ENCODE data around the gene COMMD4. TPM values are rescaled to one million over a fixed set of nuclear protein-coding genes. Genes with fewer than 3 reads are reported as not detected.
"Not testable (repeated sequence)": the region's sequence is repeated elsewhere in the genome, so short reads cannot be mapped to it uniquely, and the experiment has no call there.

COMMD4 gene
- total RNA-seq, 1 donor from 2014 or later, result 31.1 TPM

DNA sequence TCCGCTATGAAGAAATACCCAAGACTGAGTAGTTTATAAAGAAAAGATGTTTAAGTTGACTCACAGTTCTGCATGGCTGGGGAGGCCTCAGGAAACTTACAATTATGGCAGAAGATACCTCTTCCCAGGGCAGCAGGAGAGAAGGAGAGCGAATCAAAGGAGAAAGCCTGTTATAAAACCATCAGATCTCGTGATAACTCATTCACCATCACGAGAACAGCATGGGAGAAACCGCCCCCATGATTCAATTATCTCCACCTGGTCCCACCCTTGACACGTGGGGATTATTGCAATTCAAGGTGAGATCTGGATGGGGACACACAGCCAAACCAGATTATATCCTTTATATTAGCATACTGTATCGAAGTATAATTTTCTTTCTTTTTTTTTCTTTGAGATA, 3.8 kb upstream of the COMMD4 start:
- DNase-seq, result not testable (repeated sequence)

DNA sequence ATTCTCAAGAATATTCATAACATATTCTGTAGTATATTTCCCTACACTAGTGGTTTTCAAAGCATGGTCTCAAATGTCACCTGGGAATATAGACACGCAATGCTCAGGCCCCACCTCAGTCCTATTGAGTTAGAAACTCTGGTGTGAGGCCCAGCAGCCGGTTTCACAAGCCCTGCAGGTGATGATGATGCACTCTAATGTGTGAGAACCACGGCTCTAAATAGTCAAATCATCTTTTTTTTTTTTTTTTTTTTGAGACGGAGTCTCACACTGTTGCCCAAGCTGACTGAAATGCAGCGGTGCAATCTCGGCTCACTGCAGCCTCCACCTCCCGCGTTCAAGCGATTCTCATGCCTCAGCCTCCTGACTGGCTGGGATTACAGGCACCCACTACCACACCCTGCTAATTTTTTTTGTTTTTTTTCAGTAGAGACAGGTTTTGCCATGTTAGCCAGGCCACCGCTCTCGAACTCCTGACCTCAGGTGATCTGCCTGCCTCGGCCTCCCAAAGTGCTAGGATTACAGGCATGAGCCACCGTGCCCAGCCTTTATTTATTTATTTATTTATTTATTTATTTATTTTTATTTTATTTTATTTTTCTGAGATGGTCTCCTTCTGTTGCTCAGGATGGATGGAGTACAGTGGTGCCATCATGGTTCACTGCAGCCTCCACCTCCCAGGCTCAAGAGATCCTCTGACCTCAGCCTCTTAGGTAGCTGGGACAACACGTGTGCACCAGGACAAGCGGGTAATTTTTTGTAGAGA, 2.0 kb upstream of the COMMD4 start:
- DNase-seq, result not testable (repeated sequence)

- no peak for DNase-seq
Observed at GRCh38 chr15:75335313-75335704, 554 bp upstream of the COMMD4 start.

GRCh38 chr15:75338661-75339240, 2.9 kb downstream of the COMMD4 start:
- no peak for DNase-seq

- no peak for DNase-seq
Observed at GRCh38 chr15:75339531-75340240, 3.8 kb downstream of the COMMD4 start.

- no peak for DNase-seq
Observed at GRCh38 chr15:75342221-75342620, 6.4 kb downstream of the COMMD4 start.

DNA sequence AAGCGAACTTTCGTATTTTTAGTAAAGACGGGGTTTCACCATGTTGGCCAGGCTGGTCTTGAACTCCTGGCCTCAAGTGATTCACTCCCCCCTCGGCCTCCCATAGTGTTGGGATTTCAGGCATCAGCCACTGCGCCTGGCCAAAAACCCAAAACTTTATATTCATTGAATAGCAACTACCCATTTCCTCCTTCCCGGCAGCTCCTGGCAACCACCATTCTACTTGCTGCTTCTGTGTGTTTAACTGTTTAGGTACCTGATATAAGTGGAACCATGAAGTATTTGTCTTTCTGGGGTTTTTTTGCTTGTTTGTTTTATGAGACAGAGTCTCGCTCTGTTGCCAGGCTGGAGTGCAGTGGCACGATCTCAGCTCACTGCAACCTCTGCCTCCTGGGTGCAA, 8.1 kb downstream of the COMMD4 start:
- not testable (repeated sequence) for DNase-seq

DNA sequence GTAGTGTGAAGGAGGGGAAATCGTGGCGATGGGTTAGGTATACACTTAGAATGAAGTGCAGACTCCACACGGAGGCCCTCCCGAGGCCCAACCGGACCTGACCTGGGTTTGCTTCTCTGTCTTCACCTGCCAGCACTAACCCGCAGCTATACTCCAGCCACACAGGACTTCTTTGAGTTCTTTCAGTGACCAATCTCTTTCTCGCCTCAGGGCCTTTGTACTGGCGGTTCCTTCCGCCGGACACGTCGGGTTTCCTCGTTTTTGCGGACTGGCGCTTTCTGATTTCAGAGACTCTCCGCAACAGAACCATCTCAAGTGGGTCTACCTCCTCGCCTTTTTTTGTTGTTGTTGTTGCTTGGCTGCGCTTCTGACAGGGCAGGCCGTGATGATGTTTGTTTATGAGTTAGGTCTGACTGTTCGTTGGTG, 10.9 kb downstream of the COMMD4 start, which contains the start of gene NEIL1:
Gene NEIL1 (plus strand): TSS at position 244 of the 426 bp plus-strand sequence. CDS start 1,867 bp downstream, outside the sequence.
- DNase-seq, result no peak

DNA sequence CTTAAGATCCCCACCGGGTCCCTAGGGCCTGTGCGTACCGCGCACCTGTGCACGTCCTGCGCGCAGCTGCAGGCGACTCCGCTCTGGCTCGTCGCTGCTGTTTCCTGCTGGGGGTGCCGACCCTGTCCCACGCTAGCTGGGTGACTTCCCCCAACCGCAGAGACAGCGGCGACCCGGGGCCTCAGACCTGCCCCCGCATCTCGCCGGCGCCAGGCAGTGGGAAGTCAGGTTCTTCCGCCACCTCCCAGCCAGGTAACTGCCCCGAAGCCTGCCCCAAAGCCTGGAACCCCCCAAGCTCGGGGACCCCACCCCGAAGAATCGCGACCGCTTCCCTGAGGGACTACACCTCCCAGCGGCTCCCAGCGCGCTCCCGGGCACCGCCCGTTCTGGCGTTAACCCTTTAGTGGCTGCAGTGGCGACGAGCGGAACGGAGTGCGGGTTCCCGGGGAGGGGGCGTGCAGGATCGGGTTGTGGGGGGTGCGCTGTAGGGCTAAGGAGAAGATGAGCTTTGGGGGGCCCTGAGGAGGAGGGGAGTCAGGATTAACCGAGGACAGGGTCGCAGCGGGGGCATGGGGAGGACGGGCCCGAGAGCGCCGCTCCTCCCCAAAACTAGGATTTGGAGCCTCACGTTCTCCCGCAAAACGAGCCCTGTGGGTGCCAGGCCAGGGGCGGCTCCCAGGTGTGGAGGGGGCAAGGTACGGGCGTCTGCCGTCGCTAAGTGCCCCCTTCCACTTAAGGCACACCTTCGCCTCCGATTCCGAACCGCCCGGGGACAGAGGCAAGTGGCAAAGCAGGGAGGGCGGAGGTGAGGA, 11.6 kb downstream of the COMMD4 start:
- DNase-seq, result no peak

GRCh38 chr15:75348034-75348561, 12.2 kb downstream of the COMMD4 start:
- DNase-seq, result no peak

DNA sequence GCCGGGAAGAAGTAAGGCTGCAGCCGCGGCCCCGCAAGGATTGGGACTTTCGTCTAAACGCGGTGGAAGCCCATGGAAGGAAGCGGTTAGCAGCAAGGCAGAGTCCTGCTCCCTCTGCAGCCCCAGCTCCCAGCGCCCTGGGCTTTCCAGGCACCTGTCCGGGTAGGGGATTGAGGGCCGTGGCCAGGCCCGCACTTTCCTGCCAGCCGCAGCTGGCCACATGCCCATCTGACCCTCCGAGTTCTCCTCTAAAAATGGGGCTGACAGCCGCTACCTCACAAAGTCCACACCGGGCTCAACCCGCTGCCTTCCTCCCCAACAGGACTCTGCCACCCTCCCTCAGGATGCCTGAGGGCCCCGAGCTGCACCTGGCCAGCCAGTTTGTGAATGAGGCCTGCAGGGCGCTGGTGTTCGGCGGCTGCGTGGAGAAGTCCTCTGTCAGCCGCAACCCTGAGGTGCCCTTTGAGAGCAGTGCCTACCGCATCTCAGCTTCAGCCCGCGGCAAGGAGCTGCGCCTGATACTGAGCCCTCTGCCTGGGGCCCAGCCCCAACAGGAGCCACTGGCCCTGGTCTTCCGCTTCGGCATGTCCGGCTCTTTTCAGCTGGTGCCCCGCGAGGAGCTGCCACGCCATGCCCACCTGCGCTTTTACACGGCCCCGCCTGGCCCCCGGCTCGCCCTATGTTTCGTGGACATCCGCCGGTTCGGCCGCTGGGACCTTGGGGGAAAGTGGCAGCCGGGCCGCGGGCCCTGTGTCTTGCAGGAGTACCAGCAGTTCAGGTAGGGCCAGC, 12.9 kb downstream of the COMMD4 start:
- DNase-seq, result no peak

- not testable (repeated sequence) for DNase-seq
Observed at GRCh38 chr15:75349351-75349669, 13.4 kb downstream of the COMMD4 start.

GRCh38 chr15:75349851-75350588, 14.2 kb downstream of the COMMD4 start:
- DNase-seq, result no peak

DNA sequence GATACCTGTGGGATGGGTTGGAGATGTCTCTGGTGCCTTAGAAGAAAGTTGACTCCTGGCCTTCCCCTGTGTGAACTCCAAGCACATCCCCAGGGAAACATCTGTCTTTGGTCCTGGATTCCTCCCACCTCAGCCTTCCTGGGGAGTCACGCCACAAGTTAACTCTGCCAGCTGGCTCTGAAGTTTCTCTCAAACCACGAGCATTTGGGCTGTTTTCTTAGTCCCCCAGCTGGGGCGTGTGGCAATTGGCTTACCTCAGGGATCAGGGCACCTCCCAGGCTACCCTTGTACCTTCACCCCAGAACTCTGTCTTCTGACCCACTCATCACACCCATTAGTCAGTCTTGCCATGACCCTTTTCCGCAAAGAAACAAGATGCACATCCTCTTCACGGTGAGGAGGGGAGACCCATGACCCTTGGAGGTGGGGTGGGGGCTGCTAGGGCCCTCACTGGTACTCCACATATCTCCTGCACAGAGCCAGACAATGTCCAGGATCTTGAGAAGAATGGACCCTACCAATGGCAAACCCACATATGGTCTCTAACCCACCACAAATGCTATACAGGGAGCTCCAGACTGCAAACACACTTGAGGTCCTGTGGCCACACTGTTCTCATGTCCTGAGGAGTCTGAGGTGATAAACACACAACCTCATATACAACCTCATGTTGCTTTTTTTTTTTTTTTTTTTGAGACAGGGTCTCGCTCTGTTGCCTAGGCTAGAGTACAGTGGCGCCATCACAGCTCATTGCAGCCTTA, 14.9 kb downstream of the COMMD4 start:
- DNase-seq, result no peak

- no peak for DNase-seq
Observed at GRCh38 chr15:75352186-75353080, 16.6 kb downstream of the COMMD4 start.

DNA sequence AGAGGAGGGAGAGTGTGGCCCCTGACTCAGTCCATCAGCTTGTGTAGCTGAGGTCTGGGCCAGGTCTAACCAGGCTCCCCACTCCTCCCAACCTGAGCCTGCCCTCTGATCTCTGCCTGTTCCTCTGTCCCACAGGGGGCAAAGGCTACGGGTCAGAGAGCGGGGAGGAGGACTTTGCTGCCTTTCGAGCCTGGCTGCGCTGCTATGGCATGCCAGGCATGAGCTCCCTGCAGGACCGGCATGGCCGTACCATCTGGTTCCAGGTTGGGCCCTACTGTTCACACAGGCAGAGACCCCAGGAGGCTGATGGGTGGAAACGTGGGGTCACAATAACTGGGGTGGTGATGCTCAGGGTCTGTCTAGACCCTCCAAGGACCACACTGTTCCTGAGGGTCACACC, 17.7 kb downstream of the COMMD4 start:
- no peak for DNase-seq

- DNase-seq, result no peak
Observed at GRCh38 chr15:75354454-75354853, 18.6 kb downstream of the COMMD4 start.

DNA sequence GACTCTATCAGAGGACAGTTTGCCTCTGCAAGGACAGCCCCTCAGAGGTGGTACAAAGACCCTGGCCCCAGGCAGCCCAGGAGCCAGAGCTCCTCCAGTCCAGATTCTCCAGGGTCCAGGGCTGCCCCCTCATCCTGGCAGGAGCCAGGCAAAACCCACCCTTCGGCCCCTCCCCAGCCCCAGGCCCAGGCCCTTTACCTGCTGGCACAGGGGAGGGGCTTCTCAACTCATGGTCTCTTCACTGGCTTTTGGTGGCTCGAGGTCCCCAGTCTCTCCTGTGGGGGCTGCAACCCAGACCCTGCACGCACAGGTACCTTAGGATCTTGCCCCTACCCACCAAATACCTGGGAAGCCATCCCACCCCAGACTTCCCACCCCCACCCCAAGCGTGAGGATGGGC, 19.5 kb downstream of the COMMD4 start:
- DNase-seq, result no peak

DNA sequence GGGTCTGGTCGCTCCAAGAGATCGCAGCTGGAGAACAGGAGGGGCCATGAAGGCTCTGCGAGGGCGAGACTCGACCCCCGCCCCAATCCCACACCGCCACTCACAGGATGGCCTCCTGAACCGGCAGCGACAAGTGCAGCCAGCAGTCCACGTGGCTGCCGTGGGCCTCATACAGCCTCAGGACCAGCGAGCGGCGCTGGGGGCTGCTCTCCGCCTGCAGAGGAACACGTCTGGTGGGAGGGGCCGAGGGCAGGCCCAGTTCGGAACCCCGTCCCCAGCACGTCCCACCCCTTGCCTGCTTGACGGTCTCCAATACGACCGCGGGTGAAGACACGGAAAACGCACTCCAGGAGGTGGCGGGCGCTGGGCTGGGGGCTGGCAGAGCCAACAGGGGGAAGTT, 20.1 kb downstream of the COMMD4 start:
- no peak for DNase-seq

Data from skin of body (tissue), 2 donors.